HG03103 (cell line): ENCODE data around the gene TMEM130.
"Not testable (repeated sequence)": the region's sequence is repeated elsewhere in the genome, so short reads cannot be mapped to it uniquely, and the experiment has no call there.

Source experiments
- ATAC-seq: cut with Tn5 transposase; IDR thresholded peaks from one replicate; pipeline ENCODE4 v1.9.1; 2021; ENCODE audit warnings: low read depth; ENCODE audit not compliant: unreplicated experiment

TMEM130 gene

GRCh38 chr7:98878365-98879197 is 8.8 kb upstream of the TMEM130 start, which contains the start of gene TRRAP:
TSS of gene TRRAP (plus strand) at chr7:98878532. CDS start at chr7:98881151, 2,619 bp downstream.
- peak; percentile 53 for ATAC-seq

- ATAC-seq, result no peak
Observed at GRCh38 chr7:98877692-98878364, 8.0 kb upstream of the TMEM130 start.

GRCh38 chr7:98877146-98877545 is 7.3 kb upstream of the TMEM130 start:
- ATAC-seq, result no peak

- no peak for ATAC-seq
Observed at GRCh38 chr7:98875501-98875900, 5.7 kb upstream of the TMEM130 start.

GRCh38 chr7:98874942-98875341 is 5.1 kb upstream of the TMEM130 start:
- no peak for ATAC-seq

- not testable (repeated sequence) for ATAC-seq
Observed at GRCh38 chr7:98873610-98874009, 3.8 kb upstream of the TMEM130 start.

- no peak for ATAC-seq
Observed at GRCh38 chr7:98872328-98872924, 2.6 kb upstream of the TMEM130 start.

- no peak for ATAC-seq
Observed at GRCh38 chr7:98870807-98871491, 1.1 kb upstream of the TMEM130 start.

GRCh38 chr7:98870121-98870651 is 372 bp upstream of the TMEM130 start:
- peak; percentile 75 for ATAC-seq

- ATAC-seq, result no peak
Observed at GRCh38 chr7:98869027-98869596, 702 bp downstream of the TMEM130 start.

GRCh38 chr7:98868450-98868849 is 1.4 kb downstream of the TMEM130 start:
- ATAC-seq, result no peak

- no peak for ATAC-seq
Observed at GRCh38 chr7:98866765-98867164, 3.0 kb downstream of the TMEM130 start.

- no peak for ATAC-seq
Observed at GRCh38 chr7:98866351-98866750, 3.5 kb downstream of the TMEM130 start.

GRCh38 chr7:98864731-98865453 is 4.9 kb downstream of the TMEM130 start:
- no peak for ATAC-seq

GRCh38 chr7:98863601-98864000 is 6.2 kb downstream of the TMEM130 start:
- no peak for ATAC-seq

- ATAC-seq, result no peak
Observed at GRCh38 chr7:98862716-98863420, 6.9 kb downstream of the TMEM130 start.

- no peak for ATAC-seq
Observed at GRCh38 chr7:98862203-98862602, 7.6 kb downstream of the TMEM130 start.

GRCh38 chr7:98860071-98860470 is 9.7 kb downstream of the TMEM130 start:
- ATAC-seq, result no peak
